CD4-positive, alpha-beta T cell treated with Interleukin-17A for 1 hour (primary cell): ENCODE data around the gene TMEM174.

Experiments used
- DNase-seq: peaks from one replicate; pipeline ENCODE4 v3.0.0-alpha.2; 2020

Gene TMEM174, protein sequence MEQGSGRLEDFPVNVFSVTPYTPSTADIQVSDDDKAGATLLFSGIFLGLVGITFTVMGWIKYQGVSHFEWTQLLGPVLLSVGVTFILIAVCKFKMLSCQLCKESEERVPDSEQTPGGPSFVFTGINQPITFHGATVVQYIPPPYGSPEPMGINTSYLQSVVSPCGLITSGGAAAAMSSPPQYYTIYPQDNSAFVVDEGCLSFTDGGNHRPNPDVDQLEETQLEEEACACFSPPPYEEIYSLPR

DNA sequence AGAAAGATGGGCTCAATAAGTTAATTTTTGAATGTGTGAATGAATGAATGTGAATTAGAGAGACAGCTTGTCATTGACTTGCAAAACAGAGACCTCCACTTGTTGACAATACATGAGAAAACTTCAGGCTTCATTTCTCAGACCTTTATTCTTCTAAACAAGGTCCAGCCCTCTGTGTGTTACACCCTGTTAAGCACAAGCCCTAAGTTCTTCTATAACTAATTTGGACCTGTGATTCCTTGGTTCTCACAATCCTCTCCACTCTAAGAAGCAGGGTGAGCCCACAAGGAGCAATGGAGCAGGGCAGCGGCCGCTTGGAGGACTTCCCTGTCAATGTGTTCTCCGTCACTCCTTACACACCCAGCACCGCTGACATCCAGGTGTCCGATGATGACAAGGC, at the start of gene TMEM174:
TSS of gene TMEM174 (plus strand) at position 243 of the 400 bp plus-strand sequence. CDS start at position 294, 51 bp downstream.
- no peak for DNase-seq

DNA sequence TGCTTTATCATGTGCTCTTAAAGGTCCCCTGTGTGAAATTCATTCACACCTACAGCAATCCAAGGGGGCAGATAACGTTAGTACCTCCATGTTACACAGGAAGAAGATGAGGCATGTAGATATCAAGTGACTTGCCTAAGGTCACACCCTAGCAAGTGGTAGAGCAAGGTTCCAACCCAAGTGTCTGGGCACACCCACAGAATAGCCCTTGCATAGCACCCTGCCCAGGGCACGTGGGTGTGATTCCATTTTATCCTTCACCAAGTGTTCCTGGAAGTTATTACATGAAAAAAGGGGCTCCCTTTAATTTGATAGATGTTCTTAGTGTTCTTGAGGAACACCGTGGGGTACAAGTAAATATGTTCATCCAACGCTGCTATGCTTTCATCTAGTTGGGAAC, 47.7 kb upstream of the TMEM174 start:
- no peak for DNase-seq

DNA sequence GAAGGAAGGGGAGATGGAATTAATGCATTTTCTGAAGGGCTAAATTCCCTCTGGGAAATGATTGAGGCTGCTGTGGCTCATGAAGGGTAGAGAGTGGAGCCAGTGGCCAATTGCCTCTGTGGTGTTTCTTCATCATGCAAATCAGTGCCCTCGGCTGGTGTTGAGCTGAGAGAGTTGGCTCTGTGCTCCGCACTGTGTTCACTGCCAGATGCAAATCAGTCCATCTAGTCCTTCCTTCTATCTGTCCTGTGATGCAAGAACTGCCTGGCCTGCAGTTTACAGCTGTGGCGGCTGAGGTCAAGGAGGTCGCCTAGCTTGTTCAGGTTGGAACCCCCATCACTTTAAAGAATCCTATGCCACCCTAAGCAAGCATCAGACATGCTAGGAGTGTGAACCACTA, 46.6 kb upstream of the TMEM174 start:
- DNase-seq = no peak

DNA sequence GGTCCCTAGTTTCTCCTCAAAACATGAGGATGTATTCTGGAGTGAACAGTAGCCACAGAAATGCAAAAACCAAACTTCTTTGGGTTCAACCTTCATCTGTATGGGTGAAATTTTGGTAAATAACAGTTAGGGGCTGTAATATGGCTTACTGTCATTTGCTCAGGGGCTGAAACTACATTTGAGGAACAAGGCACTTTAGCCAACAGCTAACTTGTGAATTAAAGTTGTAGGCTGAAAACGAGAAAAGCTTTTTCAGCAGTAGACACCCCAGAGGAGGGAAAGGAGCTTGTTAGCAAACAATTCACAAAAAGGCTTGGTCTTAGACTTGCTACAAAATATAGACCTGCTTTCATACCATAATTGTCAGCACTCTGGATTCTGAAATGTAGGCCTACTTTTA, 46.0 kb upstream of the TMEM174 start:
- DNase-seq = no peak

DNA sequence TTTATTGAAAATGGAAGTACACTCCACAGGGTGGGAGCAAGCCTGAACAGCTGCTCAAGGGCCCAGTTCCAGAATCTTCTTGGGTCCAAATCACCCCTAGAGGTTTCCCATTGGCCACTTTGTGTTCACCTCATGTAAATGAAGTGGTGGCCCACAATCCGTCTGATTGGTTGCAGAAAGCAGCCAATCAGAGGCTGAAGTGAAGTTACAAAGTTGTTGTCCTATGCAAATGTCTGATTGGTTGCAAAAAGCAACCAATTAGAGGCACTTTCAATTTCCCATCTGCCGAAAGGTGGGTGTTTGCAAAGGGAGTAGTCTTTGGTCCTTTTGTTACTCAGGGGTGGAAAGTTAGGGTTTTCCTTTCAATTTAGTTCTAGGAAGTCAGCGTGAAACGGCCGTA, 43.9 kb upstream of the TMEM174 start:
- DNase-seq = no peak

DNA sequence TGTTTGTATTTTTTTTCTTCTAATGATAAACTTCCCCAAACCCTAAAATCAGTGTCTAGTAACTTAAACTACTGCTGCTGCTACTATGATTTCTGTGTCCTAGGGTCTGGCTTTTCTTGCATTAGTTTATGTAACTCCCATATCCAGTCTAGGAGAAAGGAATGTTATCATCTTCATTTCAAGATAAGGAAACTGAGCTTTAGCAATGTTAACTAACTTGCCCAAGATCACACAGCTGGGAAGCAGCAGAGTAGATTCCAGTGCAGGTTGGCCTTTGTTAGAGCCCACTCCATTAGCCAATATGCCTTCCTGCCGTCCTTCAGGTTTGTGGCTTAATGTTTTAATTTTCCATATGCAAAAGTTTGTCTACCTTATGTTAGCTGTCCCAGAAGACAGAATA, 42.2 kb upstream of the TMEM174 start:
- no peak for DNase-seq

DNA sequence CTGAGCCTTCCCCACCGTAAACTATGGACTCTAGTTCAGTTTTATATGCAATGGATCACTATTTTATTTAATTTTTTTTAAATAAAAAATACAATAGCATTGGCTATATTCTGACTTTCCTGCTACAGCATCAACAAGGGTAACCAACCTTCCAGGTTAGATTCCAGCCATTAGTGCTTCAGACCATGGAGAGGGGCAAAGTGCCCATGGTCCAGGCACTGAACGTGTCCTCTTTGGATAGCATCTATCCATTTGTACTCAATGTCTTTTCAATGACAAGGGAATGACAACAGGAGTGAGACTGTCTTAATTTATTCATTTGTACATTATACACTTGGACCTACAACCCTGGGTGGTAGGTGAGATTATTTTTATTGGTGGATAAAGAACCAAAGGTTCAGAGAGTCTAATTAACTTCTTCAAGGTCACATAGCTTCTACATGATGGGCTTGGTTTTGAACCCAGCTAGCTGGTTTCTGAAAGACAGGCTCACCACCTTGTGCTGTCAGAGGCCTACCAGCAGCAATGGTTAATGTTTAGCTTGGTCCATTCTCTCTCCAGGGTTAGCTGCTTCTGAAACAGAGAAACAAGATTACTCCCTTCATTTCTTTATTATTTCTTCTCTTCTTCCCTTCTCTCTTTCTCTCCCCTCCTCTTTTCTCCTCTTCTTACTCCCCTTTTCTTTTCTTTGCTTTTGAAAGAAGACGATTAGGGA, 41.1 kb upstream of the TMEM174 start:
- no peak for DNase-seq

DNA sequence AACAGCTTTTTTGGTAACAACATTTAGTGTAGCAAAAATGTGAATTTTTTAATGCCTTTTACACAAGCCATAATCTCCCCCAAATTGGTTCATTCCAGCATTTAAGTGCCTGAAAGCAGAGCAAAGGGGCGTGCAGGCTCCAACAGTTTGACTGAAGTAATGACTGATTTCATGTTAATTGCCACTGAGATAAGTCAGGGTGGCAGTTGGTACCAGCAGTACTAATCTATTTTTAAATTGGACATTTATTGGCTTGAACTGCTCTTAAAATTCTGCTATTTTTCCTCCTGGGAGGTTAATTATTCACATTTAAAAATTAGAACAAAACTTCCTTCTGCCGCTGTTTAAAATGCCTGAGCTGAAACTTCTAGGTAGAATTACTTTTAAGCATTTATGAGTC, 40.2 kb upstream of the TMEM174 start:
- no peak for DNase-seq

DNA sequence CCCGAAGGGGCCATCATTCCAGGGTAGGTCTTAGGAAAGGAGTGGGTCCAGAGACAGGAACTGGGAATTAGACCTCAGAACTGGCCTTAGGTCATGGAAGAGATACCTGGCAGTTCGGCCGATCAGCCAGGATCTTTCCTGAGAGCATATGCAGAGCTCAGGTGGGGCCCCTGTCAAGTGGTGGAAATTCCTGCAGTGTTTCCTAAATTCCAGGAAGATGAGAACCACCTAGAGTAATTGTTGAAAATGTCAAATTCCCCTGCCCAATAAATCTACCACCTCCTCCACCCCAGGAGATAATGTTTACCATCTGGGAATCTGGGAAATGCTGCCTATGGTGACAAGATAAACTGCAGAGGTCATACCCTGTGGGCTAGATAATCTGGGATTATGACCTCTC, 38.0 kb upstream of the TMEM174 start:
- no peak for DNase-seq

DNA sequence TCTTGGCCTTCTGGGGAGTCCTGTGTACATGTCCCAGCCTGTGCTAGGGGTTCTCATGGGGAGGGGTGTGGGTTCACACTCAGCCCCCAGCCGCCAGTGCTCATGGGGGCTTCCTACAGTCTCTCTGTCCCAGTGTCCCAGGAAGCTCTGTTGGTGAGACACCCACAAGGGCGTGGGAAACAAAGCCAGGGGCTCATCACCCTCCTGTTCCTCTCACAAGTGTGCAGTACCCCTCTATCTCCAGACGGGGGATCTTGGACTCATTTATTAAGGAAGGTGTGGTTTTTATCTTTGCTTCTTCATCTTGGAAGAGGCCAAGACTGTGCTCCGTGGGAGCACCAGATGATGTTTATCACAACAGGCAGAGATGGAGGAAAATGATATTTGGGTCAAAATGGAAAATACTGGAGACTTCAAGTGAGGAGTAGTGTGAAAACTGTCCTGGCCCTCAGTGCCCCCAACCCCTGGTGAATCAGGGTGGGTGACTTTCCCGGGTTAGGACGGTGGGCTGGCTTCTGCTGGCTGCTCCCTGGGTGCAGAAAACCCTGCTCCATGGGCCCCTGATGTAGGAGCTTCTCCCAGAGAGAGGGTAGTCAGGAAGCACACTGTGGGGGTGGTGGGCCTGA, 37.5 kb upstream of the TMEM174 start:
- no peak for DNase-seq

DNA sequence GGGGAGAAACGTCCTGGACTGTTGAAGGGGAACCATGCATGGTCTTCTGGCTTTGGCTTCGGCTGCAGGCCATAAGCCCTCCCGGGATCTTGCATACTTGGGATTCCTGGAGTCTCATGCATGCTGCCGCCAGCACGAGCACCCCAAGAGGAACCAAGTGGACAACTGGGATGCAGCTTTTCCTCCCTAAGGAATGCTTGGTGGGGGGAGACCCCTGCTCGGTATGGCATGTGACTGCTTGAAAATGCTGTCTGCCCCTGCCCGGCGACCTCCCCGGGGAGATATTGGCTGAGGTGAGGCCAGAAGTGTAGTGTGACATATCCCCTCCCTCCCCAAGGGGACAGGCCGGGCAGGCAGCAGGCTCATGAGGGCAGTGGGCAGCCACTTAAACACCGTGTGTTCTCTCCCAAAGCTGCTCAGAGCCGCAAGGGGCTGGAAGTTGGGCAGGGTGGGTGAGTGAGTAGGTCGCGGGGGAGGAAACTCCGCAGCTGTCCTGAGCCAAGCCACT, 36.9 kb upstream of the TMEM174 start:
- no peak for DNase-seq

DNA sequence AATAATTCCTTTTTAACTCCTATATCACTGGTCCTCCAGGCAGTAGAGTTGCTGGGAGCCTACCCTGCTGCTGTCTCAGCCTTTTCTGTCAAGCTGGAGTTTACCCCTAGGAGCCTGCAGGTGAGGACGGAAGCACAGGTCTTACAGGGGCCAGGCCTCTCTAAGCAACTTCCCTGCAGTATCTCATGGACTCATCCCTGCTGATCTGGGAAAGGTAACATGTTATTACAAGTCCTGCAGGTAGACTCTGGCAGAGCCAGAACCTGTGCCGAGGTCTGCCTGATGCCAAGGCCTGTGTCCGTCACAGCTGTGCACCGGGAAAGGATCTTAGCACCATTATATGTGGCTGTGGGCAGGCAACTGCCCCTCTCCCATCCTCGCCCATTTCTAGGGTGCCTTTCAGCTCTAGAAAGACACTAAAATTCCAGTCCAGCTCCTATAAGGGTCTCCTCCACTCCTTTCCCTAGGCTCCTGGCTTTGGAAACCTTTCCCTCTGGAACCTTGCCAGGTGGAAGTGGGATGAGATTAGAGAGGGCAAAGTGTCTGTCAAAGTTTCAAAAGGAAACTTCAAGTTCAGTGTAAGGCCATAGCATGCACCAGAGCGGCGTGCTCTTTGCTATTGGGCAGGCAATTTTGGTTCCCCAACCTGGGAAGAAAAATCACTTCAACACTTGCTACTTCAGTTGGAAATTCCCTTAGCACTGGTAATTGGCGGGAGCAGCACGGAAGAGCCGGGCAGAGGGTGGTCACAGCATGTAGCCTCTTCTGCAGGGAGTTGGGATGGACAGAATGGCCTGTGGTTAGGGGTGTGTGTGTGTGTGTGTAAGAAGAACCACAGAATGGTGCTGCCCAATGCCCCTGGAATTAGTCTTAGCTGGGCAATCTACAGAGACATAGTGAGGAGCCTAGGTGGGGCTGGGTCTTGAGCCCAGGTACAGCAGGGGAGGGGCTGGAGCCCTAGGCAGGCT, 35.1 kb upstream of the TMEM174 start:
- no peak for DNase-seq

DNA sequence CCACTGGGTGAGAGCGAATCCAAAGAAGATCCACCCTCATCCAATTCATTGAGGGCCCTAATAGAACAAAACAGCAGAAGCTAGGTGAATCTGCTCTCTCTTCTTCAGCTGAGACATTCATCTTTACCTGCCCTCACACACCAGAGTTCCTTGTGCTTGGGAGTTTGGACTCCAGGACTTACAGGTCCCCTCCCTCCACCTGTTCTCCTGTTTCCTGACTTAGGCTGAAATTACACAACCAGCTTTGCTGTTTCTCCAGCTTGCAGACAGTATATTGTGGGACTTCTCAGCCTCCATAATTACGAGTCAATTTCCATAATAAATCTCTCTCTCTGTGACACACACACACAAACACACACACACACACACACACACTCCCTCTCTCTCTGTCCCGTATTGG, 33.5 kb upstream of the TMEM174 start:
- DNase-seq = no peak

DNA sequence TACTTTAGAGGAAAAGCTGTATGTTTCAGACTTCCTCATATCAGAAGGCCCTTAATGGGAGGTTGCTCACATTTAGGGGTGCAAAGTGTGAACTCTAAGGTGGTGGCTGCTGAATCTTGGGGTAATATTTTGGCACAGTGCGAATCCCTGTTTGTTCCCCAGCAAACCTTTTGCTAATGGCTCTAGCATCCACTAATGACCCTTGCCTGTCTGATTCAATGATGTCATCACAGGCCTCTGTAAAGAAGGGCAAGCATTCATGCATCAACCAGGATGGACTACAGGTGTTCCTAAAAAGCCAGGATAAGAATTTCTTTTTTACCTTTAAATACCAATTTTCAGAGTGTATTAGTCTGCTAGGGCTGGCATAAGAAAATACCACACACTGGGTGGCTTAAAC, 32.2 kb upstream of the TMEM174 start:
- DNase-seq = no peak

DNA sequence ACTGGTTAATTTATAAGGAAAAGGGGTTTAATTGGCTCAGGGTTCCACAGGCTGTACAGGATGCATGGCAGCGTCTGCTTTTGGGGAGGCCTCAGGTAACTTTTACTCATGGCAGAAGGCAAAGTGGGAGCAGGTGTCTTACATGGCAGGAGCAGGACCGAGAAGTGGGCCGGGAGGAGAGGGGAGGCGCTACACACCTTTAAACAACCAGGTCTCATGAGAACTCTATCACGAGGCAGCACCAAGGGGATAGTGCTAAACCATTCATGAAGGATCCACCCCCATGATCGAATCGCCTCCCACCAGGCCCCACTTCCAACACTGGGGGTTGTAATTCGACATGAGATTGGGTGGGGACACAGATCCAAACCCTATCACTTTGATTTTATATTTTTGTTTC, 31.0 kb upstream of the TMEM174 start:
- no peak for DNase-seq

DNA sequence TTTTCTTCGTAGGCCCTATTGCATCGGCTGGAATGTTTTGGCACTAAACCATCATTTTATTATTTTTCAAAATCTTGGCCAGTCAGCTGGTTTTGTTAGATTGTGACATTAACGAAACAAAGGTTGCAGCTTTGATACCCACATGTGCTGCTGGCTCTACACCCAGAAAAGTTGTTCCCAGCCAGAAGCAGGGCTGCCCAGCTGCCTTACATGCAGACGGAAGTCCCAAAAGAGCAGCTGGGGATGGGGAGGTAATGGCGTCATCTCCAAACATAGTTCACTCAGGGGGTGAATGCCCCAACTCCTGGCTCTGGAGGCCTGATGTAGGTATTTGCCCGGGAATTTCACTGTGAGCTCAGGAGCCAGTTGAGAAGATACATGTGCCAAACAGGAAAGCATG, 29.3 kb upstream of the TMEM174 start:
- DNase-seq = no peak

DNA sequence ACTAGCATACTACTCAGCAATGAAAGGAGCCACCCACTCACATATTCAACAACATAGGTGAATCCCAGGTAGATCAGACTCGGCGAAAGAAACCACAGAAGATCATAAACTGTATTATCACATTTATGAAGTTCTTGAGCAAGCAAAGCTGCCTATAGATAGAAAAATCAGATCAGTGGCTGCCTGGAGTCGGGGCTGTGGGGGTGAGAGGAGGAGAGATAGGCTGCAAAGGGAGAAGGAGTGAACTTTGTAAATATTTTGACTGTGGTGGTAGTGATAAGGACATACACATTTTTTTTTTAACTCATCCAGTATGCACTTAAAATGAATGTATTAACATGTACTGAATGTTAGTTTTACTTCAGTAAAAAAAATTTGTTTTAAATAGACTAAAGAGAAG, 23.5 kb upstream of the TMEM174 start:
- DNase-seq = no peak

DNA sequence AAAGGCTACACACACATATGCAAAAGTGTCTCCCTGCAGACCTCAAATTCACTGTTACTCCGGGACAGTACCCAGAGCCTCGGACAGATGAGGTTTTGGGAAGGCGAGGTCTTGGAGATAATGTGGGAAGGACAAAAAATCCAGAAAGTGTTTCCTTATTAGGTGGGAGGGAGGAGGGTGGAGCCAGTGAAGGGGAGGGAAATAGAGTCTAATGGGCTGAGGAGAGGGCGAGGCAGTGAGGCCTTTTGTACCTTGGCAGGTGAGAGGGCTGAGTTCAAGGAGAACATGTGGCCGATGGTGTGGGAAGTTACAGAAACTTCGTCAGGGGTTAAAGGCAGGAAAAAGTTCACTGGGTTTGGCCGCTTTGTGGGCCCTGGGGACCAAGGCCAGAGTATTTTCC, 22.1 kb upstream of the TMEM174 start:
- DNase-seq = no peak

DNA sequence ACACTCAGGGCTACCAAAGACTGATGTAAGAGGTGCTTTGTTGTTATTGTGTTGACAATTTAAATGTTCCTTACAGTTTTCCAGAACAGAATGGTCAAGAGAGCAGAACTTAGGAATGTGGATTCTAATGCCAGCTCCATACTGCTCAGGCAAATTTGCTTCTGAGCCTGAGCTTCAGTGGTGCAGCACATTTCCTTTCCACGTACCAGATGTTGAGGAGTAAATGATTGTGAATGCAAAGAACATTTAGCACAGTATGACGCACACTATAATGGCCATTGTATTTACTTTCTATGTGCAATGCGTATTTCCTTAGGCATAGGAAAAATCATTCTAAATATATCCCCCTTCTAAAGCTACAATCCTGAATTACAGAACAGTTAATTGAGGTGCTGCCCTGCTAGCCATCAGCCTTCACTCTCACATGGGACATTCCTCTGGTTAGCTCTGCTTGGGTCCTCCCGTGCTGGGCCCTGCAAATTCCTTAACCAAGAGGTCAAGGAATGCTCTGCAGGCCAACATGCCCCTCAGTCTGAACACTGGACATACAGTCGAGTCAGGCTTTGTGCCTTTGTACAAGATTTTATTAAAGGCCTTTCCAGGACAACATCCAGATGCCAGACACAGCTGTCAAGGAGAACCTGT, 21.1 kb upstream of the TMEM174 start:
- no peak for DNase-seq

DNA sequence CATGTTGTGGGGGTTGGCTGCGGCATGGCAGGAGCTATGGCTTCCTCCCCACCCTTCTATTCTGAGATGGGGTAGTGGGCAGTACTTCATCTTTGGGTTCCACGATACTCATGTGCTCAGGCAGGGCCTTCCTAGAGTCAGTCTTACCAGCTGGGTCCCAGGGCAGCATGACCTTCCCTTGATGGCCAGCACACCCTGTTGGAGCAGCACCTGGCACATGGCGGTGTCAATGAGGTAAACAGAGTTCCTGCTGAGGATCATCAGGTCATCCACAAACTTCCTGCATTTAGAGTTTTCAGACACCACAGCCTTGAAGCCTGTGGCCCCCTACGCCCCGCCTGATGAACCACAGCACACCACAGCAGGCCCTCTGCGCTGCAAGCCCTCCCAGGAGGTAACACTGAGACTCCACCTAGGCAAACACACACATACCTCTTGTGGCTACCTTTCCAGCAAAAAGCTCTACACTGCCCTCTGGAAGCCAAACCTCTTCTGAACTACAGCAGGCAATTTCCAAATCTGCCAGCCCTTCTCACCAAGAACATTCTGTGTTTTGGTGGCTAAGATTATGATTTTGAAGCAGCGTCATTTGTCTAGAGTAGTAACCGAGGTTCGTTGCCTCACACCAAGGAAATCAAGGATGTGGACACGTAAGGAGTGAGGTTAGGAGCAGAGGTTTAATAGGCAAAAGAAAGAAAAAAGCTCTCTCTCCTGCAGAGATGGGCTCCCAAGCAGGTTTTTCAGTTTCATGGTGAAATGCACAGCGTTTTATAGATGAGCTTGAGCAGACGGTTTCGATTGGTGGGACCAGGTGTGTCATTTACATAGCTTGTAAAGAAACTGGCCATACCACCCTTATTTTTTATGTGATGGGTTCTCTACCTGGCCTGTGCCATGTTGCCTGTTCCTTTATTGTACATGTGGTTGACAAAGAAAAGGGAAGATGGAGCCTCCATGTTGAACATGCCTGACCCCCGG, 20.3 kb upstream of the TMEM174 start:
- DNase-seq = no peak

DNA sequence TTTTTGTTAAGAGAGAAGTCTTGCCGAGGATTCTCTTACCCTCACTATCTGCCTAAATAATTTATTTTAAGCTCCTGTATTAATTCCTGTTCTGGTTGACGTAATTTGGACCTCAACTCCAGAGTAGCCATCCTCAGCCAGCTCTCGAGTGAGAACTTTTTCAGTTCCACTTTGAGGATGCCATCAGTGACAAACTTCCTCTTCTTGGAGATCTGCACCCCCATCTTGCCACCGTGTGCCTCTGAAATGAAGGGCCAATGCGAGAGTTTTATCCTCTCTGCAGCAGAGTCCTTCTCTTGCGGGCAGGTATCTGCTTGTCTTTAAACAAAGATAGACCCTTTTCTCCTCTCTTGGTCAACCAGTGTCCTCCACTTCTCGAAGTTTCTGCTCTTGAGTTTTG, 19.5 kb upstream of the TMEM174 start:
- no peak for DNase-seq
